A549 treated with Hydrocortisone at 1 μM for 4 hours (cell line): ENCODE data around the gene HNRNPA1L2. TPM values are rescaled to one million over a fixed set of nuclear protein-coding genes. Genes with fewer than 3 reads are reported as not detected.

ENCODE experiments used
- total RNA-seq: library from RNA; stranded (reverse); fragments of 200-300 nt; extraction: Qiagen RNA extraction; gene quantifications from 5 replicates; pipeline ENCODE4 v1.2.3, GENCODE V29; 2022

The HNRNPA1L2 gene
- 5.2 to 6.9 TPM (median 5.8 TPM) in 5 replicates for total RNA-seq

DNA sequence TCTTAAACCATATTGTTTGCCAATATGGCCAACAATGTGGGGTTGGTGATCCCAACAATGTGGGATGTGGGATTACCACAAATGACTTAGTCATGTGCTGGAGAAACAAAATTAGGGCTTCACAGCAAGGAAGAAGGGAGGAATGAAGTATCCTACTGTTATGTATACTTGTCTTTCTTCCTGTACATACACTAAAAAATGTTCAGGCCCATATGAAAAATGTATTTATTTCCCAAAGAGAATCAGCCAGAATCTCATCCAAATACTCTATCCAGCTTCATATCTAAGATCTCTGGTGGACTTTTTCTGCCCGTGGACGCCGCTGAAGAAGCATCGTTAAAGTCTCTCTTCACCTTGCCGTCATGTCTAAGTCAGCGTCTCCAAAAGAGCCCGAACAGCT lies at the start of gene HNRNPA1L2:
Gene HNRNPA1L2, plus strand, starts transcription at position 301 of the 400 bp plus-strand sequence. Its CDS starts 62 bp downstream, at position 363.

DNA sequence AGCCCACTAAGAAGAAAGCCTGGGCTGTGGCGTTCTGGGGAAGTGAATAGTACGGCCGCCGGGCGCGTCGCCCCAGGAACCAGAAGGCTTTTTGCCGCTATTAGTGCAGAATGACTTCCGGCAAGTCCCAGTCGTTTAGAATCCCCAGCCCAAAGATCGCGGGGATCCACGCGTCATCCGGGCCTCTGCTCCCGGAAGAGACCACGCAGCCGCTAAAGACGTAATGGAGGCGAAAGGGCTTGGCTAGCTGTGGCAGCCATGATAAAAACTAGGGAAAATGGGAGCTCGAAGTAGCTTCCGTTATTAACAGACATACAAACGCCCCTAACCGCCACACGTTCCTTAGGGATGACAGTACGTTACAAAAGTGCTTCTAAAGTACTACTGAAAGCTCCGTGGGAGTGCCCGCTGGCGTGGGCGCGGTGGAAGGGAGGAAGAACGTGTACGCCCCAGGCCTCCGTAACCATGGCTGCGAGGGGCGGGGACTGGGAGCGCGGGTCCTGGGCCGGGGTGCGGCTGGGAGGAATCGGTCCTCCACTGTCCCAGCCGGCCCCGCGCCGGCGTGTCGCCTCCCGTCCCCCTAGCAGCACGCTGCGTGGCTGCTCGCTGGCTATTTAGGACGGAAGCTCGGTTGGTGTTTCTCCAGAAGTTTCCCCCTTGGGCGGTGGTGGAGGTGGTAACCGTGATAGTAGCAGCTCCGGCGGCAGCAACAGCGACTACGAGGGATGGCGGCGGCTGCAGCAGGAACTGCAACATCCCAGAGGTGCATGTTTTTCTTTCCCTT lies 10.2 kb downstream of the HNRNPA1L2 start, which contains the start of gene SUGT1:
Gene SUGT1, plus strand, starts transcription at position 641 of the 784 bp plus-strand sequence. Its CDS starts 85 bp downstream, at position 726.

Other genes starting within 250 kb of the HNRNPA1L2 start
- gene THSD1, start 236.3 kb upstream of the HNRNPA1L2 start, total RNA-seq = 5.2 to 6.7 TPM (median 6.1 TPM) in 5 replicates
- 11.2 to 14.4 TPM (median 12.9 TPM) in 5 replicates for gene VPS36, start 191.8 kb upstream of the HNRNPA1L2 start, total RNA-seq
- 23.6 to 37.7 TPM (median 29.2 TPM) in 5 replicates for gene CKAP2, start 187.0 kb upstream of the HNRNPA1L2 start, total RNA-seq
- 39.7 to 47.3 TPM (median 40.8 TPM) in 5 replicates for gene SUGT1, start 10.4 kb downstream of the HNRNPA1L2 start, total RNA-seq
- gene CNMD, start 97.4 kb downstream of the HNRNPA1L2 start, total RNA-seq = not detected in 5 replicates
- not detected in 5 replicates for gene PCDH8, start 206.2 kb downstream of the HNRNPA1L2 start, total RNA-seq